Glutamatergic neuron (in vitro differentiated cells): ENCODE results near the gene SIPA1L3. TPM values are rescaled to one million over a fixed set of nuclear protein-coding genes. Genes with fewer than 3 reads are reported as not detected.

ENCODE experiments used
- DNase-seq: peaks from one replicate; pipeline ENCODE4 v3.0.0; 2022
- H3K27ac Mint-ChIP-seq: one replicate; pipeline ENCODE4 v1.8.0; 2020; ENCODE audit warnings: mild to moderate bottlenecking, mixed read lengths, inconsistent platforms; ENCODE audit not compliant: unreplicated experiment
- H3K27me3 Mint-ChIP-seq: one replicate; pipeline ENCODE4 v1.8.0; 2020; ENCODE audit warnings: mild to moderate bottlenecking, moderate library complexity, mixed read lengths, inconsistent platforms; ENCODE audit not compliant: unreplicated experiment
- H3K36me3 Mint-ChIP-seq: one replicate; pipeline ENCODE4 v1.8.0; 2020; ENCODE audit warnings: mild to moderate bottlenecking, mixed read lengths, inconsistent platforms; ENCODE audit not compliant: unreplicated experiment
- H3K4me1 Mint-ChIP-seq: one replicate; pipeline ENCODE4 v1.8.0; 2020; ENCODE audit warnings: mild to moderate bottlenecking, low read depth, mixed read lengths, inconsistent platforms; ENCODE audit not compliant: unreplicated experiment
- H3K4me3 Mint-ChIP-seq: one replicate; pipeline ENCODE4 v1.8.0; 2020; ENCODE audit warnings: mild to moderate bottlenecking, mixed read lengths, inconsistent platforms; ENCODE audit not compliant: unreplicated experiment
- H3K9me3 Mint-ChIP-seq: one replicate; pipeline ENCODE4 v1.8.0; 2020; ENCODE audit warnings: mild to moderate bottlenecking, moderate library complexity, mixed read lengths, inconsistent platforms; ENCODE audit not compliant: unreplicated experiment
- CTCF ChIP-seq: fragments of 200-600 bp; sonication (generic); IDR thresholded peaks from one replicate; pipeline ENCODE4 v1.5.0; 2021; ENCODE audit not compliant: partially characterized antibody, unreplicated experiment
- total RNA-seq: library from RNA; stranded (reverse); fragmentation: NEBNext Ultra II Directional; extraction: Animal tissue kit (Norgen Biotek cat#: 25700); gene quantifications from one replicate; pipeline ENCODE4 v1.2.1, GENCODE V29; 2021; ENCODE audit not compliant: unreplicated experiment

Gene SIPA1L3
- total RNA-seq, 1 donor from 2014 or later: 97.7 TPM

- Mint-ChIP-seq H3K9me3 (peaks cover 6% of the 10 kb centered on the region), H3K27ac (peak overlapping the region; percentile 67), H3K4me3 (no peak overlapping the region), H3K27me3 (peaks cover 3% of the 10 kb centered on the region), H3K36me3 (no peaks in the 10 kb centered on the region), H3K4me1 (peaks cover 22% of the 10 kb centered on the region)
- no peak for DNase-seq
- TF ChIP-seq CTCF: no peak
Measured at GRCh38 chr19:38015761-38016160, 108.8 kb downstream of the SIPA1L3 start.

- Mint-ChIP-seq H3K9me3 (peaks cover 4% of the 10 kb centered on the region), H3K27me3 (peaks cover 3% of the 10 kb centered on the region), H3K36me3 (no peaks in the 10 kb centered on the region), H3K4me3 (no peak overlapping the region), H3K4me1 (peaks cover 16% of the 10 kb centered on the region), H3K27ac (peak overlapping the region; percentile 57)
- no peak for DNase-seq
- no peak for TF ChIP-seq CTCF
Measured at GRCh38 chr19:38017401-38018151, 110.6 kb downstream of the SIPA1L3 start.

GRCh38 chr19:38018694-38019395 is 111.8 kb downstream of the SIPA1L3 start:
- no peak for TF ChIP-seq CTCF
- DNase-seq: no peak
- Mint-ChIP-seq H3K4me3 (no peak overlapping the region), H3K9me3 (peaks cover 6% of the 10 kb centered on the region), H3K27me3 (peaks cover 3% of the 10 kb centered on the region), H3K4me1 (peaks cover 25% of the 10 kb centered on the region), H3K36me3 (no peaks in the 10 kb centered on the region), H3K27ac (no peak overlapping the region)

GRCh38 chr19:38019396-38019724 is 112.4 kb downstream of the SIPA1L3 start:
- no peak overlapping the region for H3K4me3 Mint-ChIP-seq
- no peak for DNase-seq
- no peak overlapping the region for H3K27ac Mint-ChIP-seq
- H3K9me3 Mint-ChIP-seq: peaks cover 6% of the 10 kb centered on the region
- H3K36me3 Mint-ChIP-seq: no peaks in the 10 kb centered on the region
- H3K4me1 Mint-ChIP-seq: peaks cover 30% of the 10 kb centered on the region
- no peak for TF ChIP-seq CTCF
- H3K27me3 Mint-ChIP-seq: peaks cover 3% of the 10 kb centered on the region

GRCh38 chr19:38020311-38020710 is 113.3 kb downstream of the SIPA1L3 start:
- Mint-ChIP-seq H3K4me3 (no peak overlapping the region), H3K4me1 (peaks cover 37% of the 10 kb centered on the region), H3K27me3 (peaks cover 3% of the 10 kb centered on the region), H3K9me3 (peaks cover 6% of the 10 kb centered on the region), H3K27ac (no peak overlapping the region), H3K36me3 (no peaks in the 10 kb centered on the region)
- DNase-seq: no peak
- TF ChIP-seq CTCF: no peak
